Mesenteric fat pad (tissue), 1 donor: ENCODE results near the gene C4B. TPM values are rescaled to one million over a fixed set of nuclear protein-coding genes. Genes with fewer than 3 reads are reported as not detected.

Experiments
- DNase-seq: peaks from one replicate; pipeline ENCODE4 v3.0.0-alpha.2; 2020; ENCODE audit warnings: low spot score
- total RNA-seq: library from RNA; stranded (reverse); fragmentation: NEBNext Ultra II Directional; extraction: Animal tissue kit (Norgen Biotek cat#: 25700); gene quantifications from one replicate; pipeline ENCODE4 v1.2.1, GENCODE V29; 2021
- donor health status: DM: yes; HTN: yes; CAD: no.

The C4B gene
- total RNA-seq, 1 donor from 2014 or later: 32.7 TPM

GRCh38 chr6:32081168-32081990 is 66.8 kb downstream of the C4B start:
- no peak for DNase-seq

- no peak for DNase-seq
These were observed 67.9 kb downstream of the C4B start for GRCh38 chr6:32082478-32082877.

DNA sequence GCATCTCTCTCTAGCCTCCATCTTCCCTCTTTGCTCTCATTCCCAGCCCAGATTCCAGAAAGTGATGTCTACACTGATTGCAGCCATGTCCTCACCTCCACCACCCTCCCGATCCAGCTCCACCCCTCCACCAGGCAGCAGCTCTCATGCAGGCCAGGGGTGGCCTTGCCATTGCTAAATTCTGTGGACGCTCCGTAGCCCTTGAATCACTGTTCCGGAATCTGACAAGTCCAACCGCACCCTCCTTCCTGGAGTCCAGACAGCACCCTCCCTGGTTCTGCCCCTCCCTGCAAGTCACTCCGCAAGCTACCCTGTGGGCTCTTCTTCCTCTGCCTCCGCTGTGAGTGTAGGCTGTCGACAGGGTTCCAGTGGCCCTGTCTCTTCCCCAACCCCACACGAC is 68.3 kb downstream of the C4B start:
- no peak for DNase-seq

DNA sequence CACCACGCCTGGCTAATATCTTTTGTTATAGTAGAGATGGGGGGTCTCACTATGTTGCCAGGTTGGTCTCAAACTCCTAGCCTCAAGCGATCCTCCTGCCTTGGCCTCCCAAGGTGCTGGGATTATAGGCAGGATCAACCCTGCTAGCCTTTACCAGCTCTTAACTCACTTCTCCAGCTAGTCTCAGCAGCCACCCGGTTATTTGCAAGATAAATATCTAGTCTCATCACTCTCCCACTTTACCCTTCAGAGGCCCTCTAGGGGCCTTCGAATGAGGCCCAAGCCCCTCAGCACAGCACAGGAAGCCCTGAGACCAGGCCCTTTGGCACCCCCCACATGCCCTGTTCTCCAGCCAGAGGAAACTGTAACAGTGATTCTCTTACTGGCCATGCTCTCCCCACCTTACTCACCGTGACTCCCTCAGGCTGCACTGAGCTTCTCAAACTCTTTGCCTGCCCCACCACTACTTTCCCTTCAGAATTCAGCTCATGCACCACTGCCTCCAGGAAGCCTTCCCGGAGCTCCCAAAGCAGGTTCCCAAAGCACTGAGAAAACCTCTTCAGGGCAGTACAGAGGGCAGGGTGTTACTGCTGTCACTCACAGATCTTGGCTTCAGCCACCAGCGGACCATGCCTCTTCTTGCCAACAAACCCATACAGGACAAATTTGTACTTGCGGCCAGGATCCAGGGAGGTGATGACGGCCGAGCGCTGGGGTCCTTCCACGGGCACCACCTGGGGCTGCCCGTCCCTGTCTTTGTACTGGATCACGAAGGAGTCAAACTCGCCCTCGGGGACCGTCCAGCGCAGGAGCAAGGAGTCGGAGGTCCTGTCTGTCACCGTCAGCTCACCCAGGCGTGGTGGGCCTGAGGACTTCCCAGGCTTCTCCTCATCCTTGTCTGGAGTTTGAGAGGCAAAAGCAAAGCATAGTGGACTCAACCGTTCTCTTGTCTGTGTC is 69.5 kb downstream of the C4B start:
- DNase-seq: no peak

GRCh38 chr6:32084780-32085179 is 70.2 kb downstream of the C4B start:
- no peak for DNase-seq

Other genes with a start within 250 kb of the C4B start
- 0.77 TPM for gene VWA7, start 237.5 kb upstream of the C4B start, total RNA-seq
- 62.6 TPM for gene VARS1, start 219.0 kb upstream of the C4B start, total RNA-seq
- 25.7 TPM for gene LSM2, start 207.8 kb upstream of the C4B start, total RNA-seq
- 0.84 TPM for gene HSPA1L, start 199.5 kb upstream of the C4B start, total RNA-seq
- gene HSPA1A, start 199.3 kb upstream of the C4B start, total RNA-seq: 139 TPM
- 111 TPM for gene HSPA1B, start 187.1 kb upstream of the C4B start, total RNA-seq
- 40.7 TPM for gene NEU1, start 152.0 kb upstream of the C4B start, total RNA-seq
- gene SLC44A4, start 135.8 kb upstream of the C4B start, total RNA-seq: 0.51 TPM
- 28.4 TPM for gene EHMT2, start 117.1 kb upstream of the C4B start, total RNA-seq
- gene ZBTB12, start 112.7 kb upstream of the C4B start, total RNA-seq: 2.9 TPM
- 60.8 TPM for gene C2, start 87.1 kb upstream of the C4B start, total RNA-seq
- gene CFB, start 68.7 kb upstream of the C4B start, total RNA-seq: 38.0 TPM
- gene NELFE, start 55.8 kb upstream of the C4B start, total RNA-seq: 59.2 TPM
- 52.5 TPM for gene SKIC2, start 55.6 kb upstream of the C4B start, total RNA-seq
- 17.1 TPM for gene DXO, start 42.7 kb upstream of the C4B start, total RNA-seq
- gene C4A, start 32.7 kb upstream of the C4B start, total RNA-seq: 36.2 TPM
- 0.45 TPM for gene CYP21A2, start 23.6 kb downstream of the C4B start, total RNA-seq
- gene TNXB, start 94.5 kb downstream of the C4B start, total RNA-seq: 187 TPM
- gene ATF6B, start 113.5 kb downstream of the C4B start, total RNA-seq: 46.6 TPM
- 4.3 TPM for gene FKBPL, start 115.5 kb downstream of the C4B start, total RNA-seq
- 1.0 TPM for gene PRRT1, start 137.1 kb downstream of the C4B start, total RNA-seq
- gene PPT2, start 139.3 kb downstream of the C4B start, total RNA-seq: 24.4 TPM
- gene EGFL8, start 149.8 kb downstream of the C4B start, total RNA-seq: 15.5 TPM
- 39.9 TPM for gene AGPAT1, start 161.3 kb downstream of the C4B start, total RNA-seq
- 32.3 TPM for gene RNF5, start 163.6 kb downstream of the C4B start, total RNA-seq
- 5.7 TPM for gene AGER, start 169.5 kb downstream of the C4B start, total RNA-seq
- gene PBX2, start 175.4 kb downstream of the C4B start, total RNA-seq: 51.5 TPM
- gene GPSM3, start 177.8 kb downstream of the C4B start, total RNA-seq: 39.2 TPM
- 113 TPM for gene NOTCH4, start 209.3 kb downstream of the C4B start, total RNA-seq